GM12873 (cell line): Measurements from ENCODE around the gene CACNA1B.

Experiments used
- TF ChIP-seq, protein P1 (sequence below): IDR thresholded peaks from 2 replicates; pipeline ENCODE4 v1.5.1; 2012; ENCODE audit warnings: low read depth, mild to moderate bottlenecking, moderate library complexity, low read length, control low read depth; ENCODE audit not compliant: insufficient read depth; ENCODE audit errors: missing control alignments

The CACNA1B gene

DNA sequence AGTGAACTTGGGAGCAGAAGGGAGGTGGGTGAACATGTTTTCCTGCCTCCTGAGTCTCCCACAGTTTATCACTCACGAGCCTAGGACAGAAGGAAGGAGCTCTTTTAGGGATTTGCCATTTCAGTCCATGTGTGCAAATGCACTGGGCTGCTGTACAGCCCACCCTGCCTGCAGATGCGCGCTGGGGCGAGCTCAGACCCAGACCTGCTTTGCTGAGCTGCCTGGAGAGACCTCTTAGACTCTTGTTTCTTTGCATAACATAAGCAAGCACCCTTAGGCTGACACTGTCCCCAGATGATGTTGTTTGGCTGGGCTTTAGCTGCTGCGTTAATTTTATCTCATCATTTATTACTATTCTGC lies 199.0 kb downstream of the CACNA1B start:
- TF ChIP-seq, protein P1, sequence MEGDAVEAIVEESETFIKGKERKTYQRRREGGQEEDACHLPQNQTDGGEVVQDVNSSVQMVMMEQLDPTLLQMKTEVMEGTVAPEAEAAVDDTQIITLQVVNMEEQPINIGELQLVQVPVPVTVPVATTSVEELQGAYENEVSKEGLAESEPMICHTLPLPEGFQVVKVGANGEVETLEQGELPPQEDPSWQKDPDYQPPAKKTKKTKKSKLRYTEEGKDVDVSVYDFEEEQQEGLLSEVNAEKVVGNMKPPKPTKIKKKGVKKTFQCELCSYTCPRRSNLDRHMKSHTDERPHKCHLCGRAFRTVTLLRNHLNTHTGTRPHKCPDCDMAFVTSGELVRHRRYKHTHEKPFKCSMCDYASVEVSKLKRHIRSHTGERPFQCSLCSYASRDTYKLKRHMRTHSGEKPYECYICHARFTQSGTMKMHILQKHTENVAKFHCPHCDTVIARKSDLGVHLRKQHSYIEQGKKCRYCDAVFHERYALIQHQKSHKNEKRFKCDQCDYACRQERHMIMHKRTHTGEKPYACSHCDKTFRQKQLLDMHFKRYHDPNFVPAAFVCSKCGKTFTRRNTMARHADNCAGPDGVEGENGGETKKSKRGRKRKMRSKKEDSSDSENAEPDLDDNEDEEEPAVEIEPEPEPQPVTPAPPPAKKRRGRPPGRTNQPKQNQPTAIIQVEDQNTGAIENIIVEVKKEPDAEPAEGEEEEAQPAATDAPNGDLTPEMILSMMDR = no peak

DNA sequence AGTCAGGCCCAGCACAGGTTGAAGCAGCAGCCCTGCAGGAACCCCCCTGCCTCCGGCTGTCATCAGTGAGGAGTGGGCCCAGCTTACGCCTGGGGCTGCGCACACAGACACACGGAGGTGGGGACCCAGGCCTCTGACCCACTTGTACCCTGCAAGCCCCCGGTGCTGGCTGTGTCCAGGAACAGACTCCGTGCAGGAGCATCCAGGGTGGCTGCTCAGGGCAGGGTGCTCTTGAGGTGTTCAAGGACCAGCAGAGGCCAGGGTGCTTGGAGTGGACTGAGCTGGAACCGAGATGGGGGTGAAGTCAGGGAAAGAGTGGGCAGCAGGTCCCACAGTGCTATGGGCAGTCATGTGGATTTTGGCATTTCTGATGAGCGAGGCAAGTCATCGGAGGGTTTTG lies 199.5 kb downstream of the CACNA1B start:
- TF ChIP-seq, protein P1 = no peak

DNA sequence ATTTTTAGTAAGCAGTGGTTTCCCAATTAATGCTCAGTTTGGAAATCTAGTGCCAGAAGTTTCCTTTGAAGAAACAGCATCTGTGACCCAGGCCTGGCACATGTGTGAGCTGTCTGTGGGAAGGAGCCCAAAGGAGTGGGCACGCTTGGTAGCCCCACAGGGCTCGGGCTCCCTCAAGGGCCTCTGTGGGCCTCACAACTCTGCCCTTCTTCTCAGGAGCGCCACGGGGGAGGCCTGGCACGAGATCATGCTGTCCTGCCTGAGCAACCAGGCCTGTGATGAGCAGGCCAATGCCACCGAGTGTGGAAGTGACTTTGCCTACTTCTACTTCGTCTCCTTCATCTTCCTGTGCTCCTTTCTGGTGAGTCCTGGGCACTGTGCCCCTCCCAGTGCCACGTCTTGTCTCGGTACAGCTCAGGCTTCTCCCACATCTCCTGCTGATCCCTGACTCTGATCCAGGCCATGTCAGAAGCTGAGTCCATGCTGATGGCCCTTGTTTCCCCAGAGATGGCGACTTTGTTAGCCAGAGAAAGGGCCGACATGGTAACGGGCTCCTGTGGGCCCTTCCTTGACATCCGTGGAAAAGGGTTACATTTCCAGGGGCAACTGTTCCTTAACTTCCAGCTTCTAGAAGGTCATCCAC lies 200.4 kb downstream of the CACNA1B start:
- TF ChIP-seq, protein P1 = no peak

DNA sequence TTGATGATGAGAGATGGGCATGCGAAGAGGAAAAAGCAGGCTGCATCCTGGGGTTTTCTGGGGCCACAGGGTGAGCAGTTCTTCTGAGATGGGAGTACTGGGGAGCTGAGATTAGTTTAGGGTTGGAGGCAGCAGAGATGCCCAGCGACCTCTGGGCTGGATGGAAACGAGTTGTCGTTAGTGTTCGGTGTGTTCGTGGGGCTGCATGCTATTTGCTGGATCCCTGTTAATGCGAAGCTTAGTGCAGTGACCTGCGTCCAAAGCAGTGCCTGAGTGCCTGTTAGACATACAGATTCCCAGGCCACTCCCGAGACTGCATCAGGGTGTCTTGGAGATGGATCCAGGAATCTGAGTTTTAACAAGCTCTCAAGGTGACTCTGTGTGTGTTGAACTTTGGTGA lies 201.3 kb downstream of the CACNA1B start:
- TF ChIP-seq, protein P1 = no peak

DNA sequence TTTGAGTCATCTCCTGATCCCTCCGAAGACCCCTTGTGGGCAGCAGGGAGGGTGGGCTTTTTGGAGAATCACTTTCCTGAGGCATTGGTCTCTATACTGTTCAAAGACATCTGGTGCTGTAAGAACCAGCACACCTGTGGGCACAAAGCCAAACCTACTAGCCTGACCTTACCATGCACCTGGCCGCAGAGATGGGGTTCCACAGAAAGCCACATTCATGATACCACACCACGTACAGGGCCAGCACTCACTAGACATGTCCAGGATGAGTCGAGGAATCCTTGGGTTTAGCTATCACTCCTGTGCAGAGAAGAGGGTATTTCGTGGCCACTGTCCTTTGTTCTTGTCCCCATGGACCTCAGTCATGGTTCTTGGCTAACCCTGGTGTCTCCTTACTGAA lies 203.4 kb downstream of the CACNA1B start:
- TF ChIP-seq, protein P1 = no peak

DNA sequence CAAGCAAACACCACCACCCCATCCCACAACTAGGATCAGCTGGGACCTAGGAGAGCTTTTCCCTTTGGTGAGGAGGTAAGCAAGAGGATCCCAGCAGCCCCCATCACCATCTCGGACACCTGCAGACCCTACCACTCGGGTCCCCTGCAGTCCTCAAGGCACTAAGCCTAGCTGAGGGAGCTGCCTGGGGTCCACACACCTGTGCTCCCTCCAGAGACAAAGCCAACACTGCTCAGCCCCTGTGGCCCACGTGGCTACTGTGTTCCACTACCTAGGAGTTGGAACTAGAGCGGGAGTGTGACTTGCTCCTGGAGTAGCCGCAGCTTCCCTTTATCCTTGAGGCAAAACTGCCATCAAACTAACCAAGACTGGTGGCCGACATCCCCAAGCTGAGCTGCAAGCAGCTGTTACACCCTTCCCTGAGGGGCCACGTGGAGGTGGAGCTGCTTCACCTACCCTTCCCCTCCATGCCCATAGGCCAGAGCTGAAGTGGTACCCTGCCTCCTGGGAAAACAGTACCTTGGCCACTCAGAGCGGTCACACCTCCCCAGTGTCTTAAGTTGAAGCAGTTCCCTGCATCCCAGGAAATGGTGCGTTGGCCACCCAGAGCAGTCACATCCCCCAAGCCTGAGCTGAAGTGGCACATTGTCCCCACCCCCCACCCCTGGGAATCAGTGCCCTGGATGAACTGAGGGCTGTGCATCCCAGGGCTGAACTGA lies 205.5 kb downstream of the CACNA1B start:
- TF ChIP-seq, protein P1 = no peak

DNA sequence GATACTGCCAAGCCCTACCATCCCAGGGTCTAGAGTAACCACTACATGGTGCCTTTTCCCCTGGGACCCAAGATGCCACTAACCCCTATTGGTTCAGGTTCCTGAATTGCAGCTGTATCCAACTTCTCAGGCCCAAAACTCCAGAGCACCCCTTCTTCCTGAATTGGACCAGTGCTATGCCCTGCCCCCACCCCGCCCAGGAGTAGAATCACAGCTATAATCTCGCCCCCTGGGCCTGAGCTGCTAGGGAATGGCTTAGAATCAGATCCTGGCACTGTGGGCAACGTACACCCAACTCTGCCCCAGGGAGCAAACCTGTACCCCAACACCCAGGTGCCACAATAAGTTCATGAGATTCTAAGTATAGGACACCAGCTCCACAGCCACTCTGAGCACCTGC lies 206.3 kb downstream of the CACNA1B start:
- TF ChIP-seq, protein P1 = no peak
